OCI-LY7 (cell line): ENCODE data around the gene CREG2.

Experiments
- CTCF ChIP-seq: fragments of 200-600 bp; sonication (generic); conservative IDR thresholded peaks from 2 replicates; pipeline ENCODE4 v1.5.1; 2014; ENCODE audit warnings: mild to moderate bottlenecking, antibody characterized with exemption, low read length, moderate library complexity, mixed read lengths
- EZH2phosphoT487 ChIP-seq: fragments of 200-600 bp; sonication (generic); IDR thresholded peaks from 2 replicates; pipeline ENCODE4 v1.6.1; 2018; ENCODE audit warnings: low read depth, borderline replicate concordance, mild to moderate bottlenecking, mixed run types, antibody characterized with exemption, low read length, moderate library complexity, mixed read lengths

- TF ChIP-seq CTCF: peak; percentile 92
- no peak for TF ChIP-seq EZH2phosphoT487
Measured at GRCh38 chr2:101341901-101342624, 45.2 kb downstream of the CREG2 start.
